A549 (cell line): ENCODE measurements around the gene F8A3. TPM values are rescaled to one million over a fixed set of nuclear protein-coding genes. Genes with fewer than 3 reads are reported as not detected.

ENCODE experiments used
- ATAC-seq, 2 experiments: fragments of 200-7000 bp in 1 of 2; fragments of >200 bp in 1 of 2; cut with Nextera tagmentation in 1 of 2; cut with Tn5 transposase in 1 of 2; 3 replicates each; pipeline versions ENCODE4 v1.8.0 to v1.9.1; 2018 to 2020; ENCODE audit warnings: mild to moderate bottlenecking in 1 of 2, moderate library complexity in 1 of 2
- CTCF ChIA-PET: fragments of 300-600 bp; sonication (Branson Sonifier 250); formaldehyde crosslinking; extraction: SDS; loops from one replicate; lab custom pipeline; 2021; ENCODE audit warnings: antibody characterized with exemption, inconsistent platforms; lab: Yijun Ruan, JAX
- POLR2A ChIA-PET: fragments of 350-600 bp; formaldehyde crosslinking; extraction: SDS; loops from one replicate; lab custom pipeline; 2021; ENCODE audit warnings: antibody characterized with exemption, inconsistent platforms; lab: Yijun Ruan, JAX
- DNase-seq, 2 experiments: peaks; one replicate each; pipeline versions ENCODE4 v3.0.0 to v3.0.0-alpha.2; 2011 to 2016; ENCODE audit warnings: low read depth in 1 of 2, low spot score in 1 of 2
- FAIRE-seq: peaks from 2 replicates; lab custom pipeline; 2011; peaks lifted over from hg19 to GRCh38; lab: Jason Lieb, UNC
- H3K27ac ChIP-seq, 2 experiments: fragments of >200 bp; sonication (Bioruptor Twin); formaldehyde crosslinking; 3 replicates each; pipeline ENCODE4 v1.5.1; 2016 to 2017
- H3K4me1 ChIP-seq: fragments of >200 bp; sonication (Bioruptor Twin); formaldehyde crosslinking; 3 replicates; pipeline ENCODE4 v1.6.1; 2016
- H3K4me2 ChIP-seq: fragments of >200 bp; sonication (Bioruptor Twin); formaldehyde crosslinking; 3 replicates; pipeline ENCODE4 v1.6.1; 2016
- H3K4me3 ChIP-seq: fragments of >200 bp; sonication (Bioruptor Twin); formaldehyde crosslinking; 3 replicates; pipeline ENCODE4 v1.5.1; 2016
- H3K9me3 ChIP-seq: fragments of >200 bp; sonication (Bioruptor Twin); formaldehyde crosslinking; 3 replicates; pipeline ENCODE4 v1.6.1; 2016
- BHLHE40 ChIP-seq: IDR thresholded peaks from 2 replicates; pipeline ENCODE4 v1.6.1; 2012; ENCODE audit warnings: low read depth, low read length, inconsistent platforms
- CBX2 ChIP-seq: fragments of 200-600 bp; sonication (generic); IDR thresholded peaks from 2 replicates; pipeline ENCODE4 v1.6.1; 2016; ENCODE audit warnings: low read depth, mild to moderate bottlenecking, borderline replicate concordance
- CEBPB ChIP-seq, 2 experiments: fragments of >200 bp in 1 of 2; sonication (Bioruptor Twin) in 1 of 2; formaldehyde crosslinking in 1 of 2; IDR thresholded peaks; 2 replicates each; pipeline ENCODE4 v1.6.1; 2012 to 2016
- EHMT2 ChIP-seq: fragments of 200-600 bp; sonication (generic); IDR thresholded peaks from 2 replicates; pipeline ENCODE4 v1.6.1; 2016; ENCODE audit warnings: antibody characterized with exemption, low read depth, mild to moderate bottlenecking, moderate library complexity
- ESRRA ChIP-seq: fragments of 150-350 bp; IDR thresholded peaks from 2 replicates; pipeline ENCODE4 v1.6.1; 2014; ENCODE audit warnings: mild to moderate bottlenecking, low read length, borderline replicate concordance
- FOXS1 ChIP-seq: fragments of 250-450 bp; sonication (Bioruptor Pico); IDR thresholded peaks from 2 replicates; pipeline ENCODE4 v1.5.0; 2020; ENCODE audit warnings: mild to moderate bottlenecking, moderate library complexity
- GATA3 ChIP-seq: IDR thresholded peaks from 2 replicates; pipeline ENCODE4 v1.6.1; 2012; ENCODE audit warnings: borderline replicate concordance
- KDM1A ChIP-seq: fragments of 200-600 bp; sonication (generic); IDR thresholded peaks from 2 replicates; pipeline ENCODE4 v1.6.1; 2016; ENCODE audit warnings: low read depth, mild to moderate bottlenecking
- POLR2A ChIP-seq: IDR thresholded peaks from 2 replicates; pipeline ENCODE4 v1.6.1; 2012; ENCODE audit warnings: mild to moderate bottlenecking, low read length
- RARB ChIP-seq: fragments of 250-450 bp; sonication (Bioruptor Pico); IDR thresholded peaks from 2 replicates; pipeline ENCODE4 v1.8.0; 2021; ENCODE audit warnings: mild to moderate bottlenecking, moderate library complexity
- RCOR1 ChIP-seq: fragments of 150-350 bp; IDR thresholded peaks from 2 replicates; pipeline ENCODE4 v1.6.1; 2014; ENCODE audit warnings: antibody characterized with exemption, low read length, low read depth
- RNF2 ChIP-seq: fragments of 200-600 bp; sonication (generic); IDR thresholded peaks from 2 replicates; pipeline ENCODE4 v1.6.1; 2016; ENCODE audit warnings: low read depth, mild to moderate bottlenecking, antibody characterized with exemption, moderate library complexity, borderline replicate concordance
- SMC3 ChIP-seq: fragments of >200 bp; sonication (Bioruptor Twin); formaldehyde crosslinking; IDR thresholded peaks from 3 replicates; pipeline ENCODE4 v1.6.1; 2018; ENCODE audit warnings: inconsistent platforms
- TP53 ChIP-seq: fragments of 250-450 bp; sonication (Bioruptor Pico); IDR thresholded peaks from 2 replicates; pipeline ENCODE4 v1.5.0; 2021; ENCODE audit warnings: mild to moderate bottlenecking, moderate library complexity
- ZNF302 ChIP-seq: fragments of 250-450 bp; sonication (Bioruptor Pico); IDR thresholded peaks from 2 replicates; pipeline ENCODE4 v1.9.0; 2021; ENCODE audit warnings: inconsistent platforms, mild to moderate bottlenecking, moderate library complexity
- ZSCAN20 ChIP-seq: fragments of 250-450 bp; sonication (Bioruptor Pico); IDR thresholded peaks from 2 replicates; pipeline ENCODE4 v1.8.0; 2022; ENCODE audit warnings: mild to moderate bottlenecking, moderate library complexity
- WGBS: methylation state at CpG from one replicate; pipeline ENCODE4 v1.1.6; 2017; ENCODE audit errors: missing lambda C conversion rate; 5-methylcytosine and 5-hydroxymethylcytosine counted together
- polyA plus RNA-seq, 4 experiments: library from polyadenylated mRNA; depleted of rRNA in 3 of 4; stranded (reverse); fragments of >200 nt; fragmentation: RNase III in 1 of 4; extraction: RNeasy Plus Mini Kit Qiagen cat#74134 plus additional on column Dnase treatment in 1 of 4; gene quantifications; 2 replicates in 3 of 4; 3 replicates in 1 of 4; pipeline ENCODE4 v1.2.3, GENCODE V29; 2011 to 2017
- small RNA-seq, 6 experiments: library from RNA; depleted of rRNA; stranded (forward); fragments of <200 nt; gene quantifications; one replicate each; pipeline ENCODE3, GENCODE V24; 2012

F8A3 gene
- polyA plus RNA-seq, 2 of the 4 experiments (the other 2 are of a cell fraction), result 0.05 to 1.9 TPM

GRCh38 chrX:155434906-155435743 lies 23.3 kb downstream of the F8A3 start:
- Histone ChIP-seq H3K4me1 (no peaks in the 10 kb centered on the region), H3K4me3 (no peak overlapping the region), H3K4me2 (no peak overlapping the region), H3K9me3 (no peaks in the 10 kb centered on the region), H3K27ac (no peak overlapping the region)
- FAIRE-seq, result no peak
- no peak for TF ChIP-seq ESRRA
- no peak for TF ChIP-seq TP53 (CRISPR knock-in tag)
- TF ChIP-seq RARB, result no peak
- no peak for TF ChIP-seq BHLHE40
- TF ChIP-seq POLR2A, result no peak
- no peak for TF ChIP-seq RCOR1
- no peak for TF ChIP-seq ZNF302 (CRISPR knock-in tag)
- TF ChIP-seq CEBPB (IDR thresholded peaks at IDR 0.05), result no peak
- TF ChIP-seq EHMT2, result no peak
- no peak for TF ChIP-seq RNF2
- TF ChIP-seq SMC3, result no peak
- TF ChIP-seq KDM1A, result no peak
- no peak for TF ChIP-seq ZSCAN20 (CRISPR knock-in tag)
- no peak for TF ChIP-seq GATA3
- TF ChIP-seq FOXS1 (CRISPR knock-in tag), result no peak
- ATAC-seq, result no peak
- POLR2A ChIA-PET, result no interaction called here
- no peak for DNase-seq
- WGBS, result 39% methylated on average over 8 of the region's 9 CpGs
- CTCF ChIA-PET, result no interaction called here

DNA sequence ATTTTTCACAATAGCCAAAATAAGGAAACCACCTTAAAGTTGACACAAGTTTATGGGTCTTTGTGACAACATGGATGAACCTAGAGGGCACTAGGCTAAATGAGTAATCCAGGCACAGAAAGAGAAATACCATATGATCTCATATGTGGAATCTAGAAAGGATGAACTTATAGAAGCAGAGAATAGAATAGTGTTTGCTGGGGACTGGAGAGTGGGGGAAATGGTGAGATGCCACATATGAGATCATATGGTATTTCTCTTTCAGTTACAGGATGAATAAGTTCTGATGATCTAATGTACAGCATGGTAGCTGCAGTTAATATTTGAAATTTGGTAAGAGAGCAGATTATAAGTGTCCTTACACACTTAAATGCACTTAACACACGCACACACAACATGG lies 40.7 kb downstream of the F8A3 start:
- Histone ChIP-seq H3K4me2 (no peak overlapping the region), H3K4me3 (no peak overlapping the region), H3K4me1 (no peaks in the 10 kb centered on the region), H3K9me3 (no peaks in the 10 kb centered on the region)
- 58% methylated on average over 1 of the region's 1 CpG for WGBS
- POLR2A ChIA-PET, result no interaction called here
- FAIRE-seq, result no peak
- TF ChIP-seq POLR2A (no peak), SMC3 (no peak), CBX2 (no peak)
- TF ChIP-seq, all 56 proteins: peak for 0
- DNase-seq (no peak), ATAC-seq (no peak)
- H3K27ac ChIP-seq, result no peak overlapping the region
- CTCF ChIA-PET, result no interaction called here

Small RNA genes within 50 kb of the gene (small RNA-seq; reads per million reads assigned to genes)
- 0 reads per million in 6 experiments for gene MIR1184-3

Other genes with a start within 250 kb of the F8A3 start
- 86.8 and 105 TPM in 2 replicates for gene VBP1, start 242.2 kb downstream of the F8A3 start, polyA plus RNA-seq (2011; rRNA removed)
- 70.9 to 77.6 TPM (median 74.3 TPM) in 3 replicates for gene VBP1, start 242.2 kb downstream of the F8A3 start, polyA plus RNA-seq (2017; fragmentation: RNase III; extraction: RNeasy Plus Mini Kit Qiagen cat#74134 plus additional on column Dnase treatment)
- gene RAB39B, start 194.1 kb downstream of the F8A3 start, polyA plus RNA-seq (2011; rRNA removed), result 4.1 and 4.4 TPM in 2 replicates
- gene RAB39B, start 194.1 kb downstream of the F8A3 start, polyA plus RNA-seq (2017; fragmentation: RNase III; extraction: RNeasy Plus Mini Kit Qiagen cat#74134 plus additional on column Dnase treatment), result 0.57 to 0.71 TPM (median 0.59 TPM) in 3 replicates
- 0.20 and 0.39 TPM in 2 replicates for gene CLIC2, start 124.0 kb downstream of the F8A3 start, polyA plus RNA-seq (2011; rRNA removed)
- 0.20 to 0.32 TPM (median 0.20 TPM) in 3 replicates for gene CLIC2, start 124.0 kb downstream of the F8A3 start, polyA plus RNA-seq (2017; fragmentation: RNase III; extraction: RNeasy Plus Mini Kit Qiagen cat#74134 plus additional on column Dnase treatment)
- not detected in 2 replicates for gene F8A2, start 76.5 kb downstream of the F8A3 start, polyA plus RNA-seq (2011; rRNA removed)
- gene F8A2, start 76.5 kb downstream of the F8A3 start, polyA plus RNA-seq (2017; fragmentation: RNase III; extraction: RNeasy Plus Mini Kit Qiagen cat#74134 plus additional on column Dnase treatment), result not detected in 3 replicates
- 0.39 and 0.46 TPM in 2 replicates for gene SPRY3, start 154.0 kb upstream of the F8A3 start, polyA plus RNA-seq (2011; rRNA removed)
- 0.16 to 0.21 TPM (median 0.18 TPM) in 3 replicates for gene SPRY3, start 154.0 kb upstream of the F8A3 start, polyA plus RNA-seq (2017; fragmentation: RNase III; extraction: RNeasy Plus Mini Kit Qiagen cat#74134 plus additional on column Dnase treatment)
- gene TMLHE, start 154.3 kb upstream of the F8A3 start, polyA plus RNA-seq (2011; rRNA removed), result 23.5 and 30.3 TPM in 2 replicates
- 10.7 to 12.1 TPM (median 11.5 TPM) in 3 replicates for gene TMLHE, start 154.3 kb upstream of the F8A3 start, polyA plus RNA-seq (2017; fragmentation: RNase III; extraction: RNeasy Plus Mini Kit Qiagen cat#74134 plus additional on column Dnase treatment)